Sigmoid colon (tissue), 7 donors: ENCODE measurements around the gene TBC1D22A. TPM values are rescaled to one million over a fixed set of nuclear protein-coding genes. Genes with fewer than 3 reads are reported as not detected.
A peak's percentile ranks its signal among the peaks of the same experiment; 100 is the strongest.

ENCODE experiments used
- DNase-seq: peaks from one replicate; pipeline ENCODE4 v3.0.0-alpha.2; 2019
- H3K27ac ChIP-seq, 4 donors: fragments of 200-600 bp; sonication (generic); one replicate each; pipeline ENCODE4 v1.5.1; 2016 to 2019; ENCODE audit warnings: mild to moderate bottlenecking in 1 of 4
- H3K27me3 ChIP-seq, 3 donors: fragments of 200-600 bp; sonication (generic); one replicate each; pipeline ENCODE4 v1.5.1; 2019; ENCODE audit warnings: mild to moderate bottlenecking in 1 of 3
- H3K36me3 ChIP-seq, 4 donors: fragments of 200-600 bp; sonication (generic); one replicate each; pipeline ENCODE4 v1.5.1; 2016 to 2019
- H3K4me1 ChIP-seq, 4 donors: fragments of 200-600 bp; sonication (generic); one replicate each; pipeline ENCODE4 v1.5.1; 2017 to 2019
- H3K4me3 ChIP-seq, 4 donors: fragments of 200-600 bp; sonication (generic); one replicate each; pipeline ENCODE4 v1.5.1; 2017 to 2019; ENCODE audit warnings: mild to moderate bottlenecking in 2 of 4, moderate library complexity in 1 of 4
- H3K9me3 ChIP-seq, 4 donors: fragments of 200-600 bp in 3 of 4; sonication (generic) in 3 of 4; one replicate each; pipeline versions ENCODE4 v1.5.1 to v1.6.1; 2013 to 2019
- EP300 ChIP-seq, 4 donors: sonication (generic); formaldehyde crosslinking; IDR thresholded peaks; one replicate each; pipeline ENCODE4 v1.6.1; 2017; ENCODE audit warnings: antibody characterized with exemption in 4 of 4
- POLR2A ChIP-seq, 2 donors: fragments of 450-650 bp; IDR thresholded peaks; one replicate each; pipeline ENCODE4 v1.6.1; 2016; ENCODE audit warnings: antibody characterized with exemption in 2 of 2, mild to moderate bottlenecking in 2 of 2, moderate library complexity in 2 of 2
- POLR2AphosphoS5 ChIP-seq, 4 donors: sonication (generic); formaldehyde crosslinking; IDR thresholded peaks; one replicate each; pipeline ENCODE4 v1.6.1; 2017; ENCODE audit warnings: antibody characterized with exemption in 4 of 4
- WGBS, 2 donors: extraction: QIAGEN DNeasy Blood & Tissue Kit; methylation state at CpG; one replicate each; pipeline ENCODE4 v1.1.7; 2013; 5-methylcytosine and 5-hydroxymethylcytosine counted together
- intact Hi-C: fragments of 100-400 bp; cut with DNase I; formaldehyde crosslinking; loops from one replicate; pipeline ENCODE4 v1.15.1; 2023
- polyA plus RNA-seq, 3 donors: library from polyadenylated mRNA; stranded (reverse); fragments of 200-250 nt; gene quantifications; one replicate each; pipeline ENCODE4 v1.2.3, GENCODE V29; 2013
- total RNA-seq, 4 donors: library from RNA; depleted of rRNA; stranded (reverse); fragments of >200 nt; gene quantifications; one replicate each; pipeline ENCODE4 v1.1.0, GENCODE V29; 2016
- TF ChIP-seq, protein P1 (sequence below), 4 experiments: fragments of 450-650 bp in 3 of 4; fragments of 200-600 bp in 1 of 4; IDR thresholded peaks; one replicate each; pipeline ENCODE4 v1.5.1; 2016 to 2019; ENCODE audit warnings: antibody characterized with exemption in 4 of 4, mild to moderate bottlenecking in 3 of 4, moderate library complexity in 2 of 4
- donor health status: healthy with polysubstance abuse.
- donor health status: Bipolar disorder and iron deficiency.
- donor health status: healthy.

The TBC1D22A gene
- total and polyA plus RNA-seq, 7 donors = 13.6 to 34.6 (median 14.3) TPM

GRCh38 chr22:47209040-47209514 is 446.6 kb downstream of the TBC1D22A start:
- TF ChIP-seq EP300 (IDR thresholded peaks at IDR 0.05) (no peak), POLR2AphosphoS5 (IDR thresholded peaks at IDR 0.05) (no peak), POLR2A (IDR thresholded peaks at IDR 0.05) (no peak)
- TF ChIP-seq, protein P1, sequence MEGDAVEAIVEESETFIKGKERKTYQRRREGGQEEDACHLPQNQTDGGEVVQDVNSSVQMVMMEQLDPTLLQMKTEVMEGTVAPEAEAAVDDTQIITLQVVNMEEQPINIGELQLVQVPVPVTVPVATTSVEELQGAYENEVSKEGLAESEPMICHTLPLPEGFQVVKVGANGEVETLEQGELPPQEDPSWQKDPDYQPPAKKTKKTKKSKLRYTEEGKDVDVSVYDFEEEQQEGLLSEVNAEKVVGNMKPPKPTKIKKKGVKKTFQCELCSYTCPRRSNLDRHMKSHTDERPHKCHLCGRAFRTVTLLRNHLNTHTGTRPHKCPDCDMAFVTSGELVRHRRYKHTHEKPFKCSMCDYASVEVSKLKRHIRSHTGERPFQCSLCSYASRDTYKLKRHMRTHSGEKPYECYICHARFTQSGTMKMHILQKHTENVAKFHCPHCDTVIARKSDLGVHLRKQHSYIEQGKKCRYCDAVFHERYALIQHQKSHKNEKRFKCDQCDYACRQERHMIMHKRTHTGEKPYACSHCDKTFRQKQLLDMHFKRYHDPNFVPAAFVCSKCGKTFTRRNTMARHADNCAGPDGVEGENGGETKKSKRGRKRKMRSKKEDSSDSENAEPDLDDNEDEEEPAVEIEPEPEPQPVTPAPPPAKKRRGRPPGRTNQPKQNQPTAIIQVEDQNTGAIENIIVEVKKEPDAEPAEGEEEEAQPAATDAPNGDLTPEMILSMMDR (IDR thresholded peaks at IDR 0.05) = no peak
- Histone ChIP-seq H3K9me3 (no peaks in the 10 kb centered on the region), H3K36me3 (no peaks in the 10 kb centered on the region), H3K4me3 (no peak overlapping the region), H3K4me1 (no peaks in the 10 kb centered on the region), H3K27ac (no peak overlapping the region), H3K27me3 (peaks cover 0 to 12% (median 0%) of the 10 kb centered on the region in 3 donors)
- peak; percentile 64 for DNase-seq
- 37 to 76% methylated on average over 12 of the region's 12 CpGs for WGBS, 2 donors
- intact Hi-C loops = no loop called here

DNA sequence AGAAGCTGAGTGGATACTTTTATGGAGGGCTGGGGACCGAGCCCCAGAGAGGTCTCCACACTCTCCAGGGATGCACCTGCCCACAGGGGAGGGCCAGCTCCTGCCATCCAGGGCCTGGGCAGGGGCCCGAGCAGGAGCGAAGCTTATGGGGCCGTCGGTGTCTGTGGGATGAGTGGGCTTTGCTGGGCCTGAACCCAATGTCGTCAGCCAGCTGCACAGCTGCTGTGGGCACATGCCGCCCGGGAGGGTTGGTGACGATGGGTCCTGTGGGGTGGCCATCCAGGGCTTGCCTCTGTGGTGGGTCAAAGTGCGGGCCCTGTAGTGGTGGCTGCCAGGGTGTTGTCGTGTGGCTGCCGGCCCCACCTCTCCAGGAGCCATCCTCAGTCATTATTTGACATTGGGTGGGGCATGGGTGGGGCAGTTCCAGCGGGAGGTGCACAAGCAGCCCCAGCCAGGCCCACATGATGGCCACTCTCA is 447.1 kb downstream of the TBC1D22A start:
- DNase-seq = peak; percentile 51
- Histone ChIP-seq H3K36me3 (no peaks in the 10 kb centered on the region), H3K9me3 (no peaks in the 10 kb centered on the region), H3K4me3 (no peak overlapping the region), H3K27me3 (peaks cover 0 to 12% (median 0%) of the 10 kb centered on the region in 3 donors), H3K27ac (no peak overlapping the region), H3K4me1 (no peaks in the 10 kb centered on the region)
- intact Hi-C loops = no loop called here
- no peak for TF ChIP-seq POLR2AphosphoS5 (IDR thresholded peaks at IDR 0.05)
- TF ChIP-seq, protein P1 (IDR thresholded peaks at IDR 0.05) = no peak
- 43 to 82% methylated on average over 13 of the region's 13 CpGs for WGBS, 2 donors

- H3K36me3 ChIP-seq = no peaks in the 10 kb centered on the region
- H3K4me1 ChIP-seq = no peaks in the 10 kb centered on the region
- peaks cover 0 to 11% (median 0%) of the 10 kb centered on the region in 3 donors for H3K27me3 ChIP-seq
- H3K9me3 ChIP-seq = no peaks in the 10 kb centered on the region
- TF ChIP-seq EP300 (IDR thresholded peaks at IDR 0.05) = no peak
- TF ChIP-seq POLR2A (IDR thresholded peaks at IDR 0.05) = no peak
- TF ChIP-seq, protein P1 (IDR thresholded peaks at IDR 0.05) = no peak
- no peak for TF ChIP-seq POLR2AphosphoS5 (IDR thresholded peaks at IDR 0.05)
- H3K27ac ChIP-seq = no peak overlapping the region
- intact Hi-C loops = no loop called here
- DNase-seq = no peak
- 94 to 95% methylated on average over 19 of the region's 19 CpGs for WGBS, 2 donors
- no peak overlapping the region for H3K4me3 ChIP-seq
Measured at GRCh38 chr22:47210112-47210657, 447.7 kb downstream of the TBC1D22A start.

GRCh38 chr22:47210686-47211085 is 448.2 kb downstream of the TBC1D22A start:
- H3K27ac ChIP-seq = no peak overlapping the region
- peak; percentile 21 for DNase-seq
- TF ChIP-seq POLR2AphosphoS5 (IDR thresholded peaks at IDR 0.05) (no peak), EP300 (IDR thresholded peaks at IDR 0.05) (no peak), POLR2A (IDR thresholded peaks at IDR 0.05) (no peak)
- TF ChIP-seq, protein P1 (IDR thresholded peaks at IDR 0.05) = no peak
- intact Hi-C loops = no loop called here
- H3K27me3 ChIP-seq = peaks cover 0 to 6% (median 0%) of the 10 kb centered on the region in 3 donors
- WGBS, 2 donors = 81 to 88% methylated on average over 9 of the region's 9 CpGs
- no peaks in the 10 kb centered on the region for H3K4me1 ChIP-seq
- H3K9me3 ChIP-seq = no peaks in the 10 kb centered on the region
- H3K36me3 ChIP-seq = no peaks in the 10 kb centered on the region
- no peak overlapping the region for H3K4me3 ChIP-seq
